Smooth muscle cell of the brain vasculature (primary cell): Measurements from ENCODE around the gene LCORL.
"Not testable (repeated sequence)": the region's sequence is repeated elsewhere in the genome, so short reads cannot be mapped to it uniquely, and the experiment has no call there.

Experiments
- DNase-seq: peaks from one replicate; pipeline ENCODE4 v3.0.0-alpha.2; 2012; ENCODE audit warnings: low read depth, low spot score

The LCORL gene

GRCh38 chr4:18020145-18020670 is 1.3 kb downstream of the LCORL start:
- DNase-seq, result no peak

- DNase-seq, result no peak
Measured at GRCh38 chr4:18014269-18014668, 7.3 kb downstream of the LCORL start.

- no peak for DNase-seq
Measured at GRCh38 chr4:18012807-18013462, 8.6 kb downstream of the LCORL start.

GRCh38 chr4:18012134-18012806 is 9.3 kb downstream of the LCORL start:
- no peak for DNase-seq

- DNase-seq, result no peak
Measured at GRCh38 chr4:18007625-18008024, 13.9 kb downstream of the LCORL start.

- DNase-seq, result not testable (repeated sequence)
Measured at GRCh38 chr4:18006432-18006831, 15.1 kb downstream of the LCORL start.

GRCh38 chr4:17997129-17997528 is 24.4 kb downstream of the LCORL start:
- no peak for DNase-seq

GRCh38 chr4:17995165-17995564 is 26.4 kb downstream of the LCORL start:
- no peak for DNase-seq

- DNase-seq, result no peak
Measured at GRCh38 chr4:17985832-17986231, 35.7 kb downstream of the LCORL start.

- DNase-seq, result no peak
Measured at GRCh38 chr4:17981063-17981462, 40.5 kb downstream of the LCORL start.

GRCh38 chr4:17968721-17969120 is 52.8 kb downstream of the LCORL start:
- DNase-seq, result no peak

- no peak for DNase-seq
Measured at GRCh38 chr4:17967078-17967477, 54.5 kb downstream of the LCORL start.

- no peak for DNase-seq
Measured at GRCh38 chr4:17966312-17966711, 55.2 kb downstream of the LCORL start.

- no peak for DNase-seq
Measured at GRCh38 chr4:17964576-17964975, 57.0 kb downstream of the LCORL start.

GRCh38 chr4:17962171-17962570 is 59.4 kb downstream of the LCORL start:
- DNase-seq, result no peak

- DNase-seq, result no peak
Measured at GRCh38 chr4:17961249-17961648, 60.3 kb downstream of the LCORL start.

- DNase-seq, result no peak
Measured at GRCh38 chr4:17958181-17958580, 63.4 kb downstream of the LCORL start.

- DNase-seq, result no peak
Measured at GRCh38 chr4:17957688-17958087, 63.9 kb downstream of the LCORL start.

GRCh38 chr4:17956245-17956644 is 65.3 kb downstream of the LCORL start:
- no peak for DNase-seq

- DNase-seq, result no peak
Measured at GRCh38 chr4:17945303-17945702, 76.3 kb downstream of the LCORL start.

GRCh38 chr4:17941731-17942130 is 79.8 kb downstream of the LCORL start:
- DNase-seq, result no peak

GRCh38 chr4:17939054-17939453 is 82.5 kb downstream of the LCORL start:
- DNase-seq, result no peak

- no peak for DNase-seq
Measured at GRCh38 chr4:17934286-17934685, 87.3 kb downstream of the LCORL start.
